Iris pigment epithelial cell (primary cell): Measurements from ENCODE around the gene CTRB2.
A peak's percentile ranks its signal among the peaks of the same experiment; 100 is the strongest.
"Not testable (repeated sequence)": the region's sequence is repeated elsewhere in the genome, so short reads cannot be mapped to it uniquely, and the experiment has no call there.

Experiments used
- DNase-seq: peaks from one replicate; pipeline ENCODE4 v3.0.0-alpha.2; 2011; ENCODE audit warnings: low read depth

Gene CTRB2

GRCh38 chr16:75242436-75243078 is 35.6 kb upstream of the CTRB2 start:
- not testable (repeated sequence) for DNase-seq

- no peak for DNase-seq
Observed at GRCh38 chr16:75241955-75242354, 35.0 kb upstream of the CTRB2 start.

DNA sequence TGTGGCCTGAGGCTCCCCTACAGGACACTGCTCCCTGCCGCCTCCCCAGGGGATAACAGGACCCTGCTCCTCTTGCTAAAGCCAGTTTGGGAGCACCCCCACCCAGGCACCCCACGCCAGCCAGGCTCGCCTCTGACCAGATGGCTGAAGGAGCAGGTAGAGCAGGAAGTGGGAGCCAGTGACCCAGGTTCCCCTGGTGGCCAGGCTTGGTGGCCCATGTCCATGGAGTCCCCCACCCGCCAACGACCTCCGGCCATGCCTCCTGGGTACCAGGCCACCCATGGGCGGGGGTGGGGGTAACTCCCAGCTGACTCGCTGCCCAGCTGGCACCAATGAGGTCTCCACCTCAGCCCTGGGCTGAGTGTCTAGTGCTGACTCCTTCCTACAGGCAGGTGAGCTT is 34.5 kb upstream of the CTRB2 start:
- DNase-seq, result no peak

DNA sequence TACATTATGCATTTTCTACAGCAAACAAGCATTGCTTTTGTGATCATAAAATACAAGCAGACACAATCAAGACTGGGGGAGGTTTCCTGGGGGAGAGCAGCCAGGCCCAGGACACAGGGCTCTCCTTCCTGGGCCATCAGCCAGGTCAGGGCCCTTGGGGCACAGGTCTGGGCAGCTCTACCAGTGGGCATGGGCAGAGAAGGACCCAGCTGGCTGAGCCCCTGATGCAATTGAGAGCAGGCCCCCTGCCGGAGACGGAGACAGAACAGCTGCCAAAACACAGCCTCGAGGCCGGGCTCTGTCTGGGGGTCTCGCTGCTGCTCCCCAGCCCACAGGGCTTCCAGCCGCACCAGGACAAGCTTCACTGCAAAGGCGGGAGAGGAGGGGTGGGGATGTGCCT is 33.7 kb upstream of the CTRB2 start:
- not testable (repeated sequence) for DNase-seq

DNA sequence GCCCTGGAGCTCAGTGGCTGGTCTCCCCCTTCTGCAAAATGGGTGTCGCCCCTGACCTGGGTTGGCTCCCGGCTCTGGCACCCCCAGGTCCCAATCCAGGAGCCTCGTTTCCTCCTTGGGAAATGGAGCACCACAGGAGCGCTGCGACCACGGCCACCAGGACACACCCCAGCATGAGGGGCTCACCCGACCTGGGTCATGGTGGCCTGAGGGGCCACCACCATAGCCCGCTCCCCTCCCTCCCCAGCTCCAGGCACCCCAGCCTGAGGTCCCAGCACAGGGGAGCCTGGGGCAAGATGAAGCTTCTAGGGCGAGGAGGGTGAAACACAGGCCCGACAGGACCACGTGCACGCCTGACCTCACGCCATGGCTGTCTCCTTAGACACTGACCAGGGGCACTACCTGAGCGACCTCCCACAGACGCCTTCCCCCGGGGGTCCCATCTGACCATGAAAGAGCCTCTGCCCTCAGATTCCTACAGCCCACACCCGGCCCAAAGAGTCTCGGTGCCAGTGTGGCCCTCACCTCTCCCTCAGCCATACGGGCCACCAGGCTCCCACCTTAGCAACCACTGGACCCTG is 32.7 kb upstream of the CTRB2 start:
- no peak for DNase-seq

- no peak for DNase-seq
Observed at GRCh38 chr16:75238853-75239541, 32.0 kb upstream of the CTRB2 start.

DNA sequence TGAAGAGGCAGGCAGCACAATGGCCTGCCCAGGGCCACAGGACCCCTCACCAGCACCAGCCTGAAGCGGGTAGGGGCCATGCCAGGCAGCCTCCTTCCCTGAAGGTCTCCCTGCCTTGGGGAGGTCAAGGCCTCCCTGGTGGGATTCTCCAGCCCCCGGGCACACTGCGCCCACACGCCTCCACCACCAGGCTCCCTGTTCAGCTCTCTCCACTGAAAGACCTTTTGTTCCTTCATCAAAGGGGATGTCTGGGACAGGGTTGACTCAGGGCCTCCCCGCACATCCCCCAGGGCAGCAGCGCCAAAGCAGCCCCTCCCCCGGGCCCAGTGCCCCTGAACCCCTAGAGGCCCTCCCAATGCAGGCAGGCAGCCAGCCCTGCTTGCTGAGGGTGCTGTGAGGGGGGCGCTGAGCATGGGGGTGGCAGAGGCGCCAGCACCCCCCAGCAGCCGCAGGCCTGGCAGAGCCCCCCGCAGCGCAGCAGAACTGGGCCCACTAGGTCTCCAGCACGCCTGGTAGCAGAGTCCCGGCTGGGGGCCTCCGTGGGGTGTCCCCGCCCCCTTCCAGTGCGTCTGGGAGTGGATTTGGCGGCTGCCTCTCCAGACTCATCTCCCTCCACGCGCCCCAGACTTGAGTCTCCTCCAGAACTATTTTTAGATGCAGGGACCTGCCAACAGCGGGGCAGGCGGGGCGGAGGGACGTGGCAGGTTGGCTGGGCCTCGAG is 31.3 kb upstream of the CTRB2 start:
- peak; percentile 90 for DNase-seq

- no peak for DNase-seq
Observed at GRCh38 chr16:75237398-75238131, 30.6 kb upstream of the CTRB2 start.

DNA sequence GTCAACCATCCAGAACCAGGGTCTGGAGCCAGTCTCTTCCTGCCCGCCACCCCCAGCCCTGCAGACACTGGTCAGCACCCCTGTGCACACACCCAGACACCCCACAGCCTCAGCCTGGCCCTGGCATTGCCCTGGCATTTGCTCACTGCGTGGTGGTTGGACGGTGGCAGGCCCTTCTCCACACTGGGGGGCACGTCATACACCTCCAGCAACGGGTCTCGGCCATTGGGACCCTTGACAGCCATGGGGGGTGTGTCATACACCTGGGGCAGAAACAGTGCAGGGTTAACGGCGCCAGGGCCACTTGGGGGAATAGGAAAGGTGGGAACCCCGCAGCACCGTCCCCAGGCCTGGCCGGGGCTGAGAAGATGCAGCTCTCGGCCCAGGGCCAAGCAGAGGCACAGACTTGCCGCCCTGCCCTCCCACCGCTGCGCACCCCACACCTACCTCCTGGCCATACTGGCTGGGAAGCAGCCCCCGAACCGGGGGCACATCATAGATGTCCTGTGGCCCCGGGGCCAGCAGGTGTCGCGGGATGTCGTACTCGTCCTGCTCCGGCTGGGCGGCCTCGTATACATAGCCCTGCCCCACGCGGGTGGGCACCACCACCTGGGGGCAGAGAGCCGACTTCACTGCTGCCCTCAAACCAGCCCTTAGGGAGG is 29.9 kb upstream of the CTRB2 start:
- DNase-seq, result no peak

- no peak for DNase-seq
Observed at GRCh38 chr16:75236232-75236631, 29.3 kb upstream of the CTRB2 start.

DNA sequence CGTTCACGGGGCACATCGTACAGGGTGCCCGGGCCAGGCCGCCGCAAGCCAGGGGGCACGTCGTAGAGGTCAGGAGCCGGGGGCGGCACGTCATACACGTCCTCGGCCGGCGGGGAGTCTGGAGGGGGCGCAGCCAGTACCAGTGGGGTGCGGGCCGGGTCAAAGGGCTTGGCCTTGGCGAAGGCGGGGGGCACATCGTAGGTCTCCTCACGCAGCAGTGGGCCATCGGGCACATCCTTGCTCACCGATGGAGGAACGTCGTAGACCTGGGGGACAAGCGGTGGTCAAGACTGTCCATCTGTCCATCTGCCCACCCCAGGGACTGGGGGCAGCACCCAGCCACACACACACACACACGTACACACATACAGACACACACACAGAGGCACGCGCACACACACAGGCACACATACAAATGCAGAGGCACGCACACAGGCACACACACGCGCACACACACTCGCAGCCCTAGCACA is 28.8 kb upstream of the CTRB2 start:
- DNase-seq, result no peak

DNA sequence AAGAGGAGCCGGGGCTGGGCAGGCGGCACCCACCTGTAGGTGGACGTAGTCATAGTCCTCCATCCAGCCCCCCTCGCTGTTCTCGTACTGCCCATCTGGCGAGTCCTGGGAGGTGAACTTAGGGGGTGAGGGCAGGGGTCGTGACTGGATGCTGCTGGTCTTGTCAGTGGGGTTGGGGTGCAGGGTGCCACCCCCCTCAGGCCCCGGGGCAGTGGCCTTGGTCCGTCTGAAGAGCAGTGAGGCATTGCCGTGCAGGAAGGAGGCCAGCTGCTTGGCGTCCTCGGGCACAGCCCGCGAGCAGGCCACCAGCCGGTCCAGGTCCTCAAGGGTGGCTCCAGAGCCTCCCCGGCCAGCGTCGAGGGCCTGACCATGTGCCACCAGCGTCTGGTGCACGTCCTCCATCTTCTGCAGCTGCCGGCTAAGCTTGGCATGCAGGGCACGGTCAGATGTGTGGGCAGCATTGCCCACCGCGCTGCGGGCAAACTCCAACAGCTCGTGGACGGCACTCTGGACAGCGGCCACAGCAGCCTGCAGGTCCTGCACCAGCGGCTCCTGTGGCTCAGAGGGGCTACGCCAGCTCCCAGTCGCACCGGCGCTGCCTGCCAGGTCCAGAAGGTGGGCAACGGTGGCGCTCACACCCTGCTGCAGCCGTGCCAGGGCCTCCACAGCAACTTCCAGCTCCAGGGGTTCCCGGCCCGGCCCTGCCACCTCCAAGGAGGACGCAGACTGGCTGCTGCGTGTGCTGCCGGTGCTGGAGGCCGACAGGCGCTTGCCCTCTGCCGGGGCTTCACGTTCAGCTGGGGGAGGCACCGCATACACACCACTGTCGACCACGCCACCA is 28.1 kb upstream of the CTRB2 start:
- no peak for DNase-seq

GRCh38 chr16:75233611-75233938 is 26.6 kb upstream of the CTRB2 start:
- DNase-seq, result no peak

GRCh38 chr16:75231570-75231969 is 24.6 kb upstream of the CTRB2 start:
- DNase-seq, result no peak

GRCh38 chr16:75230471-75231110 is 23.6 kb upstream of the CTRB2 start:
- DNase-seq, result no peak

DNA sequence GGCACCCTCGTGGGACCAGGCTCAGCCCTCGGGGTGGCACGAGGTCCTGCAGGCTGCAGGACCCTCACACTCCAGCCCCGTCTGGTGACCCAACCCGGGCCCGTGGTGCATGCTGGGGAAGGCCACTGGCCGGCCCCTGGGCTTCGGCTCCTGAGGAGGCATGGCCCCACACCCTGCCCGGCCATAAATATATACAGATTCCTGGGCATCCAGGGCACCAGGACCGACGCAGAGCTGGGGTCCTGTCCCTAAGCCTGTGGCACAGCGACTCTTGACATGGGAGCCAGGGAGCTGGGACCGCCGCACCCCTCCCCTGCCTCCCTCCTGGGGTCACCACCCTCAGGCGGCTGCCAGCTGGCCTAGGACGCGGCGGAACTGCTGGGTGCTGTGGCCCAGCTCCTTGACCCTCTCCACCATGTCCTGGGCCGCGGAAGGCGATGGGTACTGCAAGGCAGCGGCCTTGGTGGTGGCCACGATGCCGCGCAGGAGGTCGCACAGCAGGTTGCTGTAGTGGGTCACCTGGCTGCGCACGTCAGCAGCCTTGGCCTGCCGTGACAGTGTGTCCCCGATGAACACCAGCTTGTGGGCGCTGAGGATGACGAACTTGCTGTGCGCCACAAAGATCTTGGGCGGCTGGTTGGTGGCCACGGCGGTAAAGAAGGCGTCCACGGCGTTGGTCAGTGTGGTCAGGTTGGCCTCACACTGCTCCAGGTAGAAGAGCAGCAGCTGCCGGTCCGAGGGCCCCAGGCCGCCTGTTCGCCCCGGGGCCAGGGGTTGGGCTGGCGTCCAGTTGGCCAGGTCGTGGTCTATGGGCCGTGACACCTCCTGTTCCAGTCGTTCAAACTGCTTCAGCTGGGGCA is 22.4 kb upstream of the CTRB2 start:
- no peak for DNase-seq

DNA sequence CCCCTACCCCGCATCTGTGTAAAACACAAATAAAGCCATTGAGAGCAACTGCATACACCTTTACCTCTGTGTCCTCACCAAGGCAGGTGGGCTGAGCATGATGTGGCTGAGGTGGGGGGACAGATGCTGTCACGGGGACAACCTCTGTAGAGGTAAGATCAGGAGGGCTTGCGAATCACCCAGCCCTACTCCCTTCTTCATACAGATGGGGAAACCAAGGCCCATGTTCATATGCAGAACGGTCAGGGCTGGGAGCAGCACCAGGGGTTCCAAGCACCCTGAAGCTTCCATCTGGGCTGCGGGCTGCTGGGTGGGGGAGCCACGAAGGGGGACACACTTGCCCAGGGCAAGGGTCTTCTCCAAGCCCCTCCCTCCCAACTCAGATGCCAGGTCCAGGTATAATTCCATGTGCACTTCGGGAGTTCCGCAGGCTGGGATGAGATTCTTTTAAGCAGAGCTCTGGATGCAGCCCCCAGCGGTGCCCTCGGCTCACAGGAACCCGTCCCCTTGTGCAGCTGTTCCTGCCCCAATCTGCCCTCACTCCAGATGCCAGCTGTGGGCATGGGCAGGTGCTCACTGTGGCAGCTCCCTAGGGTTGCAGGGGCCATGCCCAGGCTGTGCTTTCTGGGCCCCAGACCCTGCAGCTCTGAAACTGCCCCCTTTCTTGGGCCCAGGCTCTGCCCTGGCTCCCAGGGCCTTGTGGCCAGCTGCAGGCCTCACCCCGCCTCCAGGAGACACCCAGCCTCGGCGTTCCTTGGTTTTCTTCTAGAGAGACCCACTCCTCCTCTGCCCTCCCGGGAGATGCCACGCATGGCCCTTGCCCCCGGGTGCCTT is 21.4 kb upstream of the CTRB2 start:
- DNase-seq, result no peak

DNA sequence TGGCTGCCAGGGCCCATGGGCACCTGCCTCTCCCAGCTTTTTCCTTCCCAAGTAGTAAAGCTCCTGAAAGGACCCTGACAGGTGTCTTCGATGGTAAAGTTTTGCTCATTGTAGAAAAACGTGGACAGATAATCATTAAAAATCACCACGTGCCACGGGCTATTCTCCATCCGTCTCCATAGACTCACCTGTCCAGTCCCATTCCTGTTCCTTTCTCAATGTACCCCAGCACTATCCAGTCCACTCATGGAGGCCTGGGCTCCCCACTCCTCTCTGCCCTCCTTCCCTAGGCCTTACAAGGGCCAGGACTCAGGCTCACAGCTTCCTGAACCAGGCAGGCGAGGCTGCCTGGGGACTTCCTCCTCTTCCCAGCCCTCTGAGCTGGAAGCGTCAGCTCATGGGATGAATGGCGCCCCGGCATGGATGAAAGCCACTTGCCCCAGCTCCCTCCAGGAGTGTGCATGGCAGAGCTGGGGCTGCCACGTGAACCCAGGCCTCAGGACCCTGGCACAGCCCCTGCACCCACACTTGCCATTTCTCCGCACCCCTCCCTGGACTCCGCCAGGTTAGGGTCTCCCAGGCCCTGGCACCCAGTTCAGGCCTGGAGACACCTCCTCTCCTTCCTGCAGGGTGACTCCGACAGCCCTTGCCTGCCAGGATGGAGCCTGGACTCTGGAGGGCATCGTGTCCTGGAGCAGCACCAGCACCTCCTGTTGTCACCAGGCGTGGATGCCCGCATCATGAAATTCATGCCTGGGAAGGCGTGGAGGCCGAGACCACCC is 20.6 kb upstream of the CTRB2 start:
- DNase-seq, result no peak
